Stimulated activated CD8-positive, alpha-beta memory T cell treated with anti-CD3 and anti-CD28 coated beads, Interleukin-4, amount 100 ng/mL, for 48 hours (primary cell): ENCODE measurements around the gene CDKN2A.
A peak's percentile ranks its signal among the peaks of the same experiment; 100 is the strongest.

Experiments used
- DNase-seq: peaks from one replicate; pipeline ENCODE4 v3.0.0-alpha.2; 2020

The CDKN2A gene

DNA sequence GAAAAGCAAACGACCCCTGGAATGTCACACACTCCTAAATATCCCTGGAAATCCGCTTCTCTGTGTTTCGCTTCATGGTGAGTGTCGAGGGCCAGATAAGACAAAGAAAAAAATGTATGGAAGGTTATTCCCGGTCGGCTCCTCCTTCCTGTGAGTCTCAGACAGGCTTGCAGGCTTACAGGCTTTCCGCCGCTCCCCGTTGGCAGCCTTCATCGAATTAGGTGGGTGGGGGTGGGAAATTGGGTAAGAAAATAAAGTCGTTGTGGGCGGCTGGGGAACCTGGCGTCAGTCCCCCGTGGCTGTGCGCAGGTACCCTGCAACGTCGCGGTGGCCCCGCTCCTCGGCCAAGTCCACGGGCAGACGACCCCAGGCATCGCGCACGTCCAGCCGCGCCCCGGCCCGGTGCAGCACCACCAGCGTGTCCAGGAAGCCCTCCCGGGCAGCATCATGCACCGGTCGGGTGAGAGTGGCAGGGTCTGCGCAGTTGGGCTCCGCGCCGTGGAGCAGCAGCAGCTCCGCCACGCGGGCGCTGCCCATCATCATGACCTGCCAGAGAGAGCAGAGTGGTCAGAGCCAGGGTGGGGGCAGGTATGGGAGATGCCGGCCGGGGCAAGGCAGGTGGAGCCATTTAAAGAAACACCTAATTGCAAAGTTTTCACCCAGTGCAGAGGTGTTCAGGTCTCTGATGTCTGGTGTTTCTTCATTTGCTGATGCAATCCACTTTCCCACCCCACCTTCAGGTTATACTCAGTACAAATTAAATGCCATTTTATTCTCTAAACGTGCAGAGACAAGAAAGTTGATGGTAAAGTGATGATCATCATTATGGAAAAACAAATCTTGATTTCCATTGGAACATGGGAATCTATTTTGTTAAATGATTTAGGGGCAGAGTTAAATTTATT is 11.8 kb upstream of the CDKN2A start:
- no peak for DNase-seq

- DNase-seq = no peak
These were observed 11.0 kb upstream of the CDKN2A start for GRCh38 chr9:22005021-22005701.

GRCh38 chr9:22002038-22002437 is 7.8 kb upstream of the CDKN2A start:
- no peak for DNase-seq

DNA sequence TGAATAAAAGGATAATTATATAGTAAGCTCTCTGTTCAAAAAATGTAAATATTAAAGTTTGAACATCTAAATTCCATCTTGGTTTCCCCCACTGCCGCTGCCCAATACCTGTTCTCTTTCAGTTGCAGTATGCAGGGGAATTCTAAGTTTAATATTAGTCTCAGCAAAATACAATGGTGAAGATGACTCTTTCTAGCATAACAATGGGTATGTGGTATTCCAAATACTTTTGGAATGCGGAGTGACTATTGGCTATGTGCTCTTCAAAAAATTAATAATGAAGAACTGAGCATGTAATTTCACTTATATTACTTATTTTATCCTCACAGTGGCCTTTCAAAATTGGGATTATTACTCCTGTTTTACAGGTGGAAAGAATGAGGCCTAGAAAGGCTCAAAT is 3.8 kb upstream of the CDKN2A start:
- DNase-seq = no peak

DNA sequence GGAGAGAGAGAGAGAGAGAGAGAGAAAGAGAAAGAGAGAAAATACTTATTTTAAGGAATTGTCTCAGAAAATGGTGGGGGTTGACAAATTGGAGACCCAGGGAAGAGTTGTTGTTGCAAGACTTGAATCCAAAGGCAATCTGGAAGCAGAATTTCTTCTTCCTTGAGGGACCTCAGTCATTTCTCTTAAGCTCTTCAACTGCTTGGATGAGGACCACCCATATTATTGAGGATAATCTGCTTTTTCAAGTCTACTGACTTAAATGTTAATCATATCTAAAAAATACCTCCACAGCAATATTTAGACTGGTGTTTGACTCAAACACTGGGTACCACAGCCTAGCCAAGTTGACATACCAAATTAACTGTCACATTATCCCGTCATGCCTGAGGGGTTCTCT is 3.3 kb upstream of the CDKN2A start:
- no peak for DNase-seq

DNA sequence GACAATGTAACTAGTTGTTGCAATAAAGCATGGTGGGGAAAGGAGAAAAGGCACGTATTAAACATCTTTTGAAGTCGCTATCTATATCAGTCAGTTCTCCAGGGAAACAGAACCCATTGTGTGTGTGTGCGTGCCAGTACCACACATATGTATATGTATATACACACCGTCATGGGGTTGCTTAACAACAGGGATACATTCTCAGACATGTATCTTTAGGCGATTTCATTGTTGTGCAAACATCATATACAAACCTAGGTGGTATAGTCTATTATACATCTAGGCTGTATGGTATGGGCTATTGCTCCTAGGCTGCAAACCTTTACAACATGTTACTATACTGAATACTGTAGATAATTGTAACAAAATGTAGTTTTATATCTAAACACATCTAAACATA is 2.7 kb upstream of the CDKN2A start:
- DNase-seq = no peak

DNA sequence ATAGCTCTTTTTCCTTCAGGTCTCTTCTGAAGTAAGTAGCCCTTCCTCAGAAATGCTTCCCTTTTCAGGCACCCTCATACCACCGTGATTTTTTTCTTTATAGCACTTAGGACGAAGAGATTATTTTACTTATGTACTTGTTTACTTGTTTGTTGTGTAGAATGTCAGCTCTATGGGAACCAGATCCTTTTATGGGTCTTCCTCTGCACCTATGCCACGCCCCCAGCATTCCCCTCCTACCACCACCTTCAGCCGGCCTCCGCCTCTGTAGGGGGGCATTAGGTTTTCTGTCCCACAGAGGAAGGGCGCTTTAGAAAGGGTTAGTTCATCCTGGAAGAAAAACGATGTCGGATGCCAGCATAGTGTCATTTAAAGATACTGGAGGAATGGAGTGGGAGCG is 2.2 kb upstream of the CDKN2A start:
- DNase-seq = no peak

GRCh38 chr9:21995666-21996398 is 1.6 kb upstream of the CDKN2A start:
- peak; percentile 34 for DNase-seq

- DNase-seq = peak; percentile 75
These were observed 944 bp upstream of the CDKN2A start for GRCh38 chr9:21995006-21995665.

DNA sequence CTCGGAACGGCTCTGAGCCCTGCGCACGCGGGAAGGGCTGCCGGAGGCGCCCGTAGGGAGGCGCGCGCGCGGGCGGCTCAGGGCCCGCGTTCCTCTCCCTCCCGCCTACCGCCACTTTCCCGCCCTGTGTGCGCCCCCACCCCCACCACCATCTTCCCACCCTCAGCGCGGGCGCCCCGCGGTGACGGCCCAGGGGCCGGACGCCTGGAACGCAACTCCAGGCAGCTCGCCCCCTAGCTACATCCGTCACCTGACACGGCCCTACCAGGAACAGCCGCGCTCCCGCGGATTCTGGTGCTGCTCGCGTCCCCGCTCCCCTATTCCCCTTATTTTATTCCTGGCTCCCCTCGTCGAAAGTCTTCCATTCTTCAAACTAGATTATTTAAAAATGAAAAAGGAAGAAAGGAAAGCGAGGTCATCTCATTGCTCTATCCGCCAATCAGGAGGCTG is 389 bp upstream of the CDKN2A start, which contains the start of gene CDKN2B-AS1:
CDKN2B-AS1 (plus strand) TSS at position 236 of the 450 bp plus-strand sequence.
- DNase-seq = peak; percentile 60

- DNase-seq = no peak
These were observed 1.2 kb downstream of the CDKN2A start for GRCh38 chr9:21993007-21993406.

DNA sequence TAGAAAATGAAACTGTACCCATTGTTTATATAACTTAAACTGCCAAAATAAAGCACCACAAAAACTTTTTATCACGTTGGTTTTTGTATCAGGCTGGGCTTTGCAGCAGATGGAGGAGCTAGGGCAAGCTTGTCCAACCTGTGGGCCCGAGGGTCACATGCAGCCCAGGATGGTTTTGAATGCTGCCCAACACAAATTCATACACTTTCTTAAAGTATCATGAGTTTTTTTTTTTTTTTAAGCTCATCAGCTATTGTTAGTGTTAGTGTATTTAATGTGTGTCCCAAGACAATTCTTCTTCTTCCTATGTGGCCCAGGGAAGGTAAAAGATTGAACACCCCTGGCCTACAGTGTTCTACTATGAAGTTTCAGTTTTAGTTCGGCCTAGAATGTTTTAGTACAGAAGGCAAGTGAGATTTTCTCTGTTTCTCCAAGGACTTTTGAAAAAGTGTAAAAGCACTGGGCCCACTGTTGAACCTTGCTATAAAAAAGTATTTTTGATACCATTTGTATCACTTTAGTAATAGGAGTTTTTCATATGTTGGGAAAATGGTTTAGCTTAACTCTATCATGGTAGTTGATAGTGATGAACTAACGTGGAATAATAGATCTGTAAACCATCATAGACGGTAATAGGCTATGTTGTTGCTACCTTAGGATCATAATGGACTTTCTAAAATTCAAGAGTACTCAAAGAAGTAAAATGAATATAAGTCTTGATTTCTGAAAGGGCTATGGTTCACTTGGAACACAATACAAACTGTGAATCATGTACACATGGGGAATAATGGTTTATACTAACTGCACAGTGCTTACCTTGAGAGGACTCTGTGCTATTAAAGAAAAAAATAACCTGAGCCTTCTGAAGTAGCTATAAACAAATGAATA is 2.9 kb downstream of the CDKN2A start:
- DNase-seq = no peak

DNA sequence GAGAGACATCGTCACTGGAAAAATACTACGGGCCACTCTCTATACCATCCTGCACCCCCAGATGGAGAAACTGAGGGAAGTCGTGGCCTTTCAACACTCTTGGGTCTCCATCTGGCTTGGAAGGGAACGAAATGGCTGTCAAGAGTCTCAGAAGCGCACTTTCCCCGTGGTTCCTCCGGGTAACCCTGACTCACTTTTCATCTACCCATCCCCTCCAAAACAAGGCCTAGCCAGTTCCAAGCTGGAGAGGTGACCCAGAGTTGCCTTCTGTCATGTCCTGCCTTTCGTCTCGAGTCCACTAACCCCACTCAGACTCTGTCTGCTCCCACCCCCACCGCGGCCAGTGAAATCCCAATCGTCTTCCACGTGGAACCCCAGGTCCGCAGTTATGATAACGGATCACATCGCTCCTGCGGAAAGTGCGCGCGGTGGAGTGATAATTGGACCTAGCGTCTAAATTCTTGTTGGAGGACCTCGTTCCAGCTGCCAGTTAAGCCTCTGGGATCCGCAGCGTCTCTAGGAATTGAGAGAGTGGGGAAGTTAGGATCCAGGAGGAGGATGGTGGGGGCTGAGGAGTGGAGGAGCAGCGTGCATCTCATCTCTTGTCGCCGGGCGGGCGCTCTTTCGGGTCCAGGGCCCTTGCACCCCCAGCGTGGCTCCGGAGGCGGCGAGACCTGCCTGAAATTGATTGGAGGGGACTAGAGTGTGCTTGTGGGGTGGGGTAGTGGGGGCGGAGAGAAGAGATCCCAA is 4.6 kb downstream of the CDKN2A start:
- DNase-seq = no peak

- DNase-seq = no peak
These were observed 5.9 kb downstream of the CDKN2A start for GRCh38 chr9:21988056-21988990.

- DNase-seq = no peak
These were observed 8.1 kb downstream of the CDKN2A start for GRCh38 chr9:21985964-21986667.

- no peak for DNase-seq
These were observed 10.1 kb downstream of the CDKN2A start for GRCh38 chr9:21984101-21984500.

- DNase-seq = no peak
These were observed 10.6 kb downstream of the CDKN2A start for GRCh38 chr9:21983561-21983935.

- no peak for DNase-seq
These were observed 11.2 kb downstream of the CDKN2A start for GRCh38 chr9:21982861-21983560.

DNA sequence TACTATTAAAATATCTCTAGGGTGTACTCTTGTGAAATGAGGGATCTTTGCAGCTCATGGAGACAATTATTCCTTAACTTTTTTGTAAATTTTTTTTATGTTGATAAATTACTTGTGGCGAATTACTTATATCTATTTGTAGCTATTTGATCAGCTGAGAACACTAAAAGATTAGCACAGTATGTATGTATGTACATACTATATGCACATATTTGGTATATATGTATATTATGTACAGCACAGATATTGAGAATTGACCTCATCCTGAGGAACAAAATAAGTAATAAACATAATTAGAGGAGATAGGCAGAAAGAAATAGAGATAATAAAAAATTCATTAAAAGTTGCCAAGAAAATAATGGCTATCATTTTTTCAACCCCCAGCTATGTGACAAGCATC is 11.8 kb downstream of the CDKN2A start:
- no peak for DNase-seq
